GM20000 (cell line): ENCODE measurements around the gene SLC35B2.

ENCODE experiments used
- DNase-seq: peaks from one replicate; pipeline ENCODE4 v3.0.0; 2012; ENCODE audit warnings: low spot score
- CTCF ChIP-seq: IDR thresholded peaks from 2 replicates; pipeline ENCODE4 v1.5.1; 2012; ENCODE audit warnings: mild to moderate bottlenecking, control low read depth; ENCODE audit errors: extremely low read depth, missing control alignments

SLC35B2 gene

GRCh38 chr6:44250067-44250717 lies 7.1 kb downstream of the SLC35B2 start:
- no peak for TF ChIP-seq CTCF
- no peak for DNase-seq

- no peak for TF ChIP-seq CTCF
- no peak for DNase-seq
Measured at GRCh38 chr6:44249082-44249748, 8.1 kb downstream of the SLC35B2 start.

- DNase-seq, result no peak
- no peak for TF ChIP-seq CTCF
Measured at GRCh38 chr6:44248579-44248978, 8.7 kb downstream of the SLC35B2 start.

- peak; percentile 73 for DNase-seq
- TF ChIP-seq CTCF, result no peak
Measured at GRCh38 chr6:44247338-44248302, 9.7 kb downstream of the SLC35B2 start.

GRCh38 chr6:44246663-44247337 lies 10.5 kb downstream of the SLC35B2 start, which contains the start of gene HSP90AB1:
Gene HSP90AB1 (plus strand): TSS chr6:44247101. CDS start chr6:44248630, 1,529 bp downstream.
- no peak for TF ChIP-seq CTCF
- DNase-seq, result peak; percentile 96

GRCh38 chr6:44245912-44246662 lies 11.2 kb downstream of the SLC35B2 start:
- DNase-seq, result peak; percentile 88
- TF ChIP-seq CTCF, result peak; percentile 27
